K562 (cell line): ENCODE measurements around the gene AGPAT4. TPM values are rescaled to one million over a fixed set of nuclear protein-coding genes. Genes with fewer than 3 reads are reported as not detected.
A peak's percentile ranks its signal among the peaks of the same experiment; 100 is the strongest.

Source experiments
- ATAC-seq: fragments of 200-7000 bp; cut with Tn5 transposase; 3 replicates; pipeline ENCODE4 v1.9.1; 2020; ENCODE audit warnings: moderate library complexity
- BruUV-seq: library from RNA; stranded (reverse); fragments of 400-500 nt; replicated peaks from 2 replicates; lab custom pipeline; 2021; lab: Mats Ljungman, UMichigan
- CTCF ChIA-PET: fragments of 300-600 bp; formaldehyde crosslinking; extraction: SDS; loops from one replicate; lab custom pipeline; 2021; ENCODE audit warnings: low intra/inter-chr PET ratio; lab: Yijun Ruan, JAX
- POLR2A ChIA-PET: fragments of 300-600, 350-650 bp; sonication (Branson Sonifier 250); formaldehyde crosslinking; extraction: SDS; loops from one replicate; lab custom pipeline; 2021; ENCODE audit warnings: antibody characterized with exemption, inconsistent platforms; lab: Yijun Ruan, JAX
- DNase-seq, 4 experiments: peaks; one replicate each; pipeline versions ENCODE4 v3.0.0 to v3.0.0-alpha.2; 2011 to 2018; ENCODE audit warnings: low spot score in 3 of 4, mixed read lengths in 3 of 4; ENCODE audit errors: extremely low read depth in 1 of 4
- FAIRE-seq: peaks from 2 replicates; lab custom pipeline; 2011; peaks lifted over from hg19 to GRCh38; lab: Jason Lieb, UNC
- H2AFZ ChIP-seq: 2 replicates; pipeline ENCODE4 v1.6.0; 2011; ENCODE audit warnings: low read depth, low read length, control low read depth, inconsistent platforms
- H3K27ac ChIP-seq: fragments of 200-600 bp; 3 replicates; pipeline ENCODE4 v1.8.0; 2011; ENCODE audit warnings: low read depth, mild to moderate bottlenecking, control low read depth, inconsistent platforms, low read length, moderate library complexity, mixed read lengths; ENCODE audit errors: extremely low read depth
- H3K27me3 ChIP-seq, 2 experiments: fragments of 300-600 bp in 1 of 2; 2 replicates in 1 of 2; 3 replicates in 1 of 2; pipeline versions ENCODE4 v1.6.0 to v1.8.0; 2011; ENCODE audit warnings: inconsistent platforms in 2 of 2, low read length in 2 of 2, mild to moderate bottlenecking in 1 of 2, mixed read lengths in 1 of 2, moderate library complexity in 1 of 2; ENCODE audit not compliant: control insufficient read depth in 2 of 2, insufficient read depth in 2 of 2
- H3K36me3 ChIP-seq: fragments of 300-600 bp; 3 replicates; pipeline ENCODE4 v1.8.0; 2011; ENCODE audit warnings: mild to moderate bottlenecking, low read length, inconsistent platforms; ENCODE audit not compliant: control insufficient read depth, insufficient read depth
- H3K4me1 ChIP-seq, 2 experiments: fragments of 200-600 bp in 1 of 2; replicated peaks in 1 of 2; 2 replicates in 1 of 2; 3 replicates in 1 of 2; pipeline versions ENCODE4 v1.5.1 to v1.8.0; 2011; ENCODE audit warnings: inconsistent platforms in 2 of 2, low read length in 2 of 2, mild to moderate bottlenecking in 1 of 2, mixed read lengths in 1 of 2, moderate library complexity in 1 of 2; ENCODE audit not compliant: control insufficient read depth in 2 of 2, insufficient read depth in 2 of 2
- H3K4me2 ChIP-seq: 2 replicates; pipeline ENCODE4 v1.6.1; 2011; ENCODE audit warnings: low read length, control low read depth, inconsistent platforms, mixed read lengths; ENCODE audit not compliant: insufficient read depth
- H3K4me3 ChIP-seq: fragments of 200-600 bp; sonication (generic), shearing (Covaris generic); 2 replicates; pipeline ENCODE4 v1.5.1; 2016; ENCODE audit warnings: control low read depth, inconsistent platforms
- H3K79me2 ChIP-seq: fragments of 200-600 bp; 3 replicates; pipeline ENCODE4 v1.8.0; 2011; ENCODE audit warnings: low read length, inconsistent platforms; ENCODE audit not compliant: control insufficient read depth, insufficient read depth
- H3K9ac ChIP-seq, 2 experiments: 2 replicates each; pipeline versions ENCODE4 v1.6.0 to v1.6.1; 2011; ENCODE audit warnings: low read depth in 2 of 2, low read length in 2 of 2, control low read depth in 1 of 2, inconsistent platforms in 1 of 2, mild to moderate bottlenecking in 1 of 2, mixed read lengths in 1 of 2; ENCODE audit not compliant: insufficient read depth in 1 of 2
- H3K9me1 ChIP-seq: one replicate; pipeline ENCODE4 v1.6.0; 2011; ENCODE audit warnings: inconsistent platforms, mild to moderate bottlenecking, low read length, moderate library complexity; ENCODE audit not compliant: control insufficient read depth, insufficient read depth
- H3K9me3 ChIP-seq: replicated peaks from 2 replicates; pipeline ENCODE4 v1.5.1; 2011; ENCODE audit warnings: low read depth, low read length, inconsistent platforms; ENCODE audit not compliant: control insufficient read depth, insufficient read depth
- H4K20me1 ChIP-seq: replicated peaks from 2 replicates; pipeline ENCODE4 v1.6.1; 2011; ENCODE audit warnings: low read length, inconsistent platforms, mixed read lengths; ENCODE audit not compliant: control insufficient read depth, insufficient read depth
- ARID2 ChIP-seq: fragments of 450-650 bp; IDR thresholded peaks from 2 replicates; pipeline ENCODE4 v1.6.1; 2017; ENCODE audit warnings: antibody characterized with exemption, mild to moderate bottlenecking
- BCOR ChIP-seq: fragments of 450-650 bp; IDR thresholded peaks from 2 replicates; pipeline ENCODE4 v1.6.1; 2016
- DACH1 ChIP-seq: fragments of 450-650 bp; IDR thresholded peaks from 2 replicates; pipeline ENCODE4 v1.6.1; 2018; ENCODE audit not compliant: partially characterized antibody
- FOSL1 ChIP-seq: fragments of 200-800 bp; sonication (Bioruptor generic); conservative IDR thresholded peaks from 2 replicates; pipeline ENCODE4 v1.6.1; 2016; ENCODE audit warnings: missing genetic modification characterization, missing compliant biosample characterization
- GABPA ChIP-seq: fragments of 200-800 bp; sonication (Bioruptor generic); conservative IDR thresholded peaks from 2 replicates; pipeline ENCODE4 v1.6.1; 2016; ENCODE audit warnings: low read depth, missing genetic modification characterization, missing compliant biosample characterization
- GATAD2A ChIP-seq: fragments of 450-650 bp; IDR thresholded peaks from 2 replicates; pipeline ENCODE4 v1.6.1; 2017
- GMEB1 ChIP-seq: fragments of 250-450 bp; sonication (Bioruptor Pico); IDR thresholded peaks from 2 replicates; pipeline ENCODE4 v1.4.0; 2020; ENCODE audit warnings: mild to moderate bottlenecking
- KDM2B ChIP-seq: fragments of 250-450 bp; sonication (Bioruptor Pico); IDR thresholded peaks from 2 replicates; pipeline ENCODE4 v1.8.0; 2021; ENCODE audit warnings: mild to moderate bottlenecking, moderate library complexity
- SMARCC2 ChIP-seq: fragments of 450-650 bp; IDR thresholded peaks from 2 replicates; pipeline ENCODE4 v1.6.1; 2017; ENCODE audit warnings: antibody characterized with exemption, moderate library complexity, mild to moderate bottlenecking, low read depth
- SP1 ChIP-seq: sonication (generic); formaldehyde crosslinking; IDR thresholded peaks from 2 replicates; pipeline ENCODE4 v1.8.1; 2022; ENCODE audit warnings: mild to moderate bottlenecking, missing genetic modification reagents
- XRCC3 ChIP-seq: fragments of 450-650 bp; IDR thresholded peaks from 2 replicates; pipeline ENCODE4 v1.6.1; 2017; ENCODE audit warnings: mild to moderate bottlenecking, moderate library complexity
- ZBTB33 ChIP-seq: sonication (generic); formaldehyde crosslinking; IDR thresholded peaks from 2 replicates; pipeline ENCODE4 v1.8.1; 2023; ENCODE audit warnings: mild to moderate bottlenecking, missing genetic modification reagents
- ZBTB8A ChIP-seq: fragments of 450-650 bp; IDR thresholded peaks from 2 replicates; pipeline ENCODE4 v1.6.1; 2018; ENCODE audit warnings: mild to moderate bottlenecking, moderate library complexity; ENCODE audit not compliant: partially characterized antibody
- ZFX ChIP-seq: sonication (generic); formaldehyde crosslinking; IDR thresholded peaks from 2 replicates; pipeline ENCODE4 v1.8.0; 2022; ENCODE audit warnings: mild to moderate bottlenecking, missing genetic modification reagents, moderate library complexity
- ZNF140 ChIP-seq: fragments of 250-450 bp; sonication (Bioruptor Pico); IDR thresholded peaks from 2 replicates; pipeline ENCODE4 v1.8.0; 2021; ENCODE audit warnings: moderate library complexity, mild to moderate bottlenecking, inconsistent platforms
- ZNF583 ChIP-seq: fragments of 250-450 bp; sonication (Bioruptor Pico); IDR thresholded peaks from 2 replicates; pipeline ENCODE4 v1.4.0; 2020
- WGBS: fragments of 100-300 bp; shearing (Covaris generic); methylation state at CpG from one replicate; pipeline ENCODE4 v1.1.6; 2016; ENCODE audit warnings: low coverage, mixed read lengths; ENCODE audit not compliant: insufficient coverage; ENCODE audit errors: missing lambda C conversion rate; 5-methylcytosine and 5-hydroxymethylcytosine counted together
- in situ Hi-C: fragments of 300-500 bp; cut with MboI; formaldehyde crosslinking; loops from 4 replicates; pipeline ENCODE4 v1.15.0; 2018; ENCODE audit warnings: inconsistent platforms, mixed read lengths
- intact Hi-C: fragments of 100-400 bp; cut with micrococcal nuclease; formaldehyde crosslinking; loops from 2 replicates; pipeline ENCODE4 v1.14.2; 2022
- polyA plus RNA-seq, 8 experiments: library from polyadenylated mRNA; depleted of rRNA in 4 of 8; stranded (reverse) in 5 of 8; unstranded in 3 of 8; fragments of >200 nt; fragmentation: Nextera tagmentation in 2 of 8; fragmentation: Illumina TruSeq in 1 of 8; extraction: Ambion mirVana in 2 of 8; extraction: Trizol in 1 of 8; gene quantifications; 2 replicates each; pipeline versions ENCODE4 v1.2.1 to v1.2.3, GENCODE V29; 2011 to 2014; ENCODE audit warnings: inconsistent platforms in 1 of 8, missing spikeins in 1 of 8
- total RNA-seq, 7 experiments: library from RNA; depleted of rRNA in 6 of 7; stranded (reverse); fragments of >200 nt in 6 of 7; fragmentation: Illumina TruSeq in 2 of 7; extraction: Trizol in 2 of 7; gene quantifications; 2 replicates each; pipeline versions ENCODE4 v1.2.1 to v1.2.3, GENCODE V29; 2011 to 2021; ENCODE audit warnings: low replicate concordance in 1 of 7
- TF ChIP-seq, protein P1 (sequence below): IDR thresholded peaks from 2 replicates; pipeline ENCODE4 v1.6.1; 2011; ENCODE audit not compliant: insufficient read length; ENCODE audit errors: extremely low read depth

Gene AGPAT4
- total and polyA plus RNA-seq, 9 of the 15 experiments (the other 6 are each of a cell fraction or from before 2014, with no cell fraction given) = 2.2 to 15.0 (median 5.7) TPM

DNA sequence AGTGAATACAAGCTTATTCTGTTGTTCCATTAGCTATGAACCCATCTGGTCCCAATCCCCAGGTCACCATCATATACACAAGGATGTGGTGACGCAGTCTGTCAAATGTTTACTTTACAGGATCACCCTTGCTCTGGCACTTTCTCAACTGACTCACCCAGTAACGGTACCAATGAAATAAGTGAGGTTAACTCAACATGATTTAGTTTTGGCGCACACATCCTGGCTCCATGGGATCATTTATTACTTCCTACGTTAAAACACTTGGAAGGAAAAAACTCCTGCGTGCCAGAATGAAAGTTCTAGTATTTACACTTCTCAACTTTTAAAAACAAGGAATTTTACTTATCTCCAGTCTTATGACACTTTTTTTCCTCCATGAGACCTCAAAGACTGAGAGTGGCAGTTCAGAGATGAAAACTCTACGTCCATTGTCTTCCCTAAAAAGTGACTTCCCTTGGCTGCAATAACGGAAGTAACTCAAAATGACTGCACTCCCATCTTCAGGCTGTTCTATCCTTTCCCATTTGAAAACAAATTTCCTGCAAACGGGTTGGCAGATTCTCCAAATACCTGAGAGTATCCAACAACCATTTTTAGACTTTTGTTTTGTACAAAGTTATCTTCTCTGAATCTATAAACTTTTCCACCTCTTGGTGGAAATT lies 15.9 kb downstream of the AGPAT4 start:
- BruUV-seq = no TSS peak
- TF ChIP-seq XRCC3 = no peak
- no peak for TF ChIP-seq ZNF583 (CRISPR knock-in tag)
- TF ChIP-seq ARID2 = no peak
- TF ChIP-seq SMARCC2 = no peak
- TF ChIP-seq GABPA (tag) = 0 out of 2 replicates have a peak, but pooled peaks have one; percentile 16
- TF ChIP-seq, protein P1, sequence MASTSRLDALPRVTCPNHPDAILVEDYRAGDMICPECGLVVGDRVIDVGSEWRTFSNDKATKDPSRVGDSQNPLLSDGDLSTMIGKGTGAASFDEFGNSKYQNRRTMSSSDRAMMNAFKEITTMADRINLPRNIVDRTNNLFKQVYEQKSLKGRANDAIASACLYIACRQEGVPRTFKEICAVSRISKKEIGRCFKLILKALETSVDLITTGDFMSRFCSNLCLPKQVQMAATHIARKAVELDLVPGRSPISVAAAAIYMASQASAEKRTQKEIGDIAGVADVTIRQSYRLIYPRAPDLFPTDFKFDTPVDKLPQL = no peak
- TF ChIP-seq ZFX (CRISPR knock-in tag) = no peak
- TF ChIP-seq GMEB1 (CRISPR knock-in tag) = no peak
- TF ChIP-seq ZBTB33 = peak; percentile 18; the same call in 1 of the 2 replicates
- no peak for TF ChIP-seq ZBTB8A
- no peak for TF ChIP-seq BCOR
- no peak for TF ChIP-seq GATAD2A
- TF ChIP-seq FOSL1 = peak; percentile 26; the same call in 1 of the 2 replicates
- no peak for TF ChIP-seq ZNF140 (CRISPR knock-in tag)
- TF ChIP-seq KDM2B = no peak
- TF ChIP-seq DACH1 = no peak
- no peak for TF ChIP-seq SP1
- Histone ChIP-seq H3K4me3 (no peak overlapping the region), H3K79me2 (peaks cover 5% of the 10 kb centered on the region; the same call in 1 of the 3 replicates), H3K9me3 (no peaks in the 10 kb centered on the region), H3K9me1 (no peaks in the 10 kb centered on the region), H3K9ac (no peak overlapping the region), H2AFZ (peak overlapping the region; percentile 30), H3K36me3 (peaks cover 3% of the 10 kb centered on the region; the same call in 1 of the 3 replicates), H4K20me1 (no peaks in the 10 kb centered on the region), H3K4me2 (peak overlapping the region; percentile 17; the same call in 1 of the 2 replicates), H3K27ac (peak overlapping the region; percentile 23; the same call in 1 of the 3 replicates), H3K27me3 (no peaks in the 10 kb centered on the region; a peak in 1 of 5 replicates), H3K4me1 (peaks cover 35 to 71% of the 10 kb centered on the region in 2 experiments; a peak in 4 of 5 replicates)
- no peak for DNase-seq
- WGBS = 49% methylated on average over 8 of the region's 8 CpGs
- ChIA-PET POLR2A (interaction anchor here (0.5 to 1.9 kb wide), 4 partner anchors 11 to 87 kb away, joined by 3 to 4 read pairs (median 4); no protein-coding TSS in a partner anchor), CTCF (no interaction called here)
- in situ Hi-C loops (no loop called here), intact Hi-C loops (loop anchor here (5.0 kb wide), 1 partner anchor 94 kb away; no protein-coding TSS in a partner anchor)
- no peak for ATAC-seq
- FAIRE-seq = no peak
